GM11168 (cell line): ENCODE measurements around the gene SUPT16H.
"Not testable (repeated sequence)": the region's sequence is repeated elsewhere in the genome, so short reads cannot be mapped to it uniquely, and the experiment has no call there.

ENCODE experiments used
- in situ Hi-C: fragments of 300-500 bp; cut with MboI; formaldehyde crosslinking; loops from one replicate; pipeline ENCODE4 v1.12.0; 2022; ENCODE audit warnings: low sequenced_read_pairs; ENCODE audit not compliant: unreplicated experiment

The SUPT16H gene

GRCh38 chr14:21383848-21384493 is at the start of gene SUPT16H:
SUPT16H (minus strand) TSS chr14:21384019; CDS start chr14:21383927, 92 bp downstream.
- in situ Hi-C loops = no loop called here

- in situ Hi-C loops = no loop called here
Observed at GRCh38 chr14:21431126-21431525, 47.3 kb upstream of the SUPT16H start.

- in situ Hi-C loops = no loop called here
Observed at GRCh38 chr14:21428930-21429329, 45.1 kb upstream of the SUPT16H start.

GRCh38 chr14:21426692-21427091 is 42.9 kb upstream of the SUPT16H start:
- in situ Hi-C loops = no loop called here

- in situ Hi-C loops = no loop called here
Observed at GRCh38 chr14:21419528-21419927, 35.7 kb upstream of the SUPT16H start.

- in situ Hi-C loops = no loop called here
Observed at GRCh38 chr14:21415329-21415728, 31.5 kb upstream of the SUPT16H start.

GRCh38 chr14:21414137-21414631 is 30.4 kb upstream of the SUPT16H start:
- in situ Hi-C loops = no loop called here

GRCh38 chr14:21408147-21408546 is 24.3 kb upstream of the SUPT16H start:
- in situ Hi-C loops = no loop called here

GRCh38 chr14:21406213-21406612 is 22.4 kb upstream of the SUPT16H start:
- in situ Hi-C loops = no loop called here

GRCh38 chr14:21405097-21405496 is 21.3 kb upstream of the SUPT16H start:
- in situ Hi-C loops = no loop called here

- in situ Hi-C loops = no loop called here
Observed at GRCh38 chr14:21399311-21399870, 15.6 kb upstream of the SUPT16H start.

- in situ Hi-C loops = no loop called here
Observed at GRCh38 chr14:21398901-21399300, 15.1 kb upstream of the SUPT16H start.

- in situ Hi-C loops = no loop called here
Observed at GRCh38 chr14:21395450-21395849, 11.6 kb upstream of the SUPT16H start.

GRCh38 chr14:21385188-21385904 is 1.5 kb upstream of the SUPT16H start:
- in situ Hi-C loops = no loop called here

GRCh38 chr14:21384494-21384851 is 654 bp upstream of the SUPT16H start:
- in situ Hi-C loops = no loop called here

- in situ Hi-C loops = no loop called here
Observed at GRCh38 chr14:21382886-21383847, 652 bp downstream of the SUPT16H start.

GRCh38 chr14:21382095-21382494 is 1.7 kb downstream of the SUPT16H start:
- in situ Hi-C loops = no loop called here

- in situ Hi-C loops = no loop called here
Observed at GRCh38 chr14:21379338-21379737, 4.5 kb downstream of the SUPT16H start.

GRCh38 chr14:21373980-21374379 is 9.8 kb downstream of the SUPT16H start:
- in situ Hi-C loops = no loop called here

- in situ Hi-C loops = not testable (repeated sequence)
Observed at GRCh38 chr14:21372814-21373213, 11.0 kb downstream of the SUPT16H start.
